ENCODE results near the gene EHF.

The EHF gene

GRCh38 chr11:34610324-34611041, 10.4 kb upstream of the EHF start (continued):
- TF ChIP-seq ZNF37A (tag by site-specific recombination; IDR thresholded peaks at IDR 0.05) (no peak), ZNF76 (tag by site-specific recombination; IDR thresholded peaks at IDR 0.05; ENCODE audit: borderline replicate concordance, low read depth) (no peak), ZNF140 (tag by site-specific recombination; IDR thresholded peaks at IDR 0.05) (no peak)

- Histone ChIP-seq H3K9me3 (ENCODE audit: control insufficient read depth, insufficient read depth, low read depth, low read length) (no peaks in the 10 kb centered on the region), H3K4me1 (ENCODE audit: control insufficient read depth, insufficient read depth, low read length) (no peaks in the 10 kb centered on the region), H3K36me3 (ENCODE audit: control insufficient read depth in 2 of 2, insufficient read depth in 1 of 2, low read length in 2 of 2) (no peaks in the 10 kb centered on the region), H3K4me3 (ENCODE audit: low read depth, low read length) (no peak overlapping the region), H3K27ac (ENCODE audit: extremely low read depth, low read depth, low read length) (no peak overlapping the region)
- no peak for TF ChIP-seq ZNF548 (tag by site-specific recombination; IDR thresholded peaks at IDR 0.05)
- no peak for TF ChIP-seq ZNF76 (tag by site-specific recombination; IDR thresholded peaks at IDR 0.05; ENCODE audit: borderline replicate concordance, low read depth)
- no peak for TF ChIP-seq ZBTB1 (tag by site-specific recombination; IDR thresholded peaks at IDR 0.05)
- no peak for TF ChIP-seq ZNF645 (tag by site-specific recombination; IDR thresholded peaks at IDR 0.05)
- no peak for TF ChIP-seq ZNF433 (tag by site-specific recombination; IDR thresholded peaks at IDR 0.05; ENCODE audit: low read depth)
- ChIA-PET POLR2A (no interaction called here), CTCF (no interaction called here)
Observed at GRCh38 chr11:34613015-34613414, 7.9 kb upstream of the EHF start.

- no peak overlapping the region for H3K4me3 ChIP-seq (ENCODE audit: low read depth, low read length)
- H3K27ac ChIP-seq (ENCODE audit: extremely low read depth, low read depth, low read length) = no peak overlapping the region
- ChIA-PET POLR2A (no interaction called here), CTCF (no interaction called here)
- H3K4me1 ChIP-seq (ENCODE audit: control insufficient read depth, insufficient read depth, low read length) = no peaks in the 10 kb centered on the region
- H3K9me3 ChIP-seq (ENCODE audit: control insufficient read depth, insufficient read depth, low read depth, low read length) = no peaks in the 10 kb centered on the region
- no peaks in the 10 kb centered on the region for H3K36me3 ChIP-seq (ENCODE audit: control insufficient read depth in 2 of 2, insufficient read depth in 1 of 2, low read length in 2 of 2)
- TF ChIP-seq ZBTB8A (tag by site-specific recombination; IDR thresholded peaks at IDR 0.05) (no peak), ZNF16 (tag by site-specific recombination; IDR thresholded peaks at IDR 0.05; ENCODE audit: low read depth) (no peak), ZNF23 (tag by site-specific recombination; IDR thresholded peaks at IDR 0.05; ENCODE audit: borderline replicate concordance) (no peak), KLF8 (tag by site-specific recombination; IDR thresholded peaks at IDR 0.05) (no peak), MYNN (tag by site-specific recombination; IDR thresholded peaks at IDR 0.05; ENCODE audit: borderline replicate concordance) (no peak), BCL11A (tag by site-specific recombination; IDR thresholded peaks at IDR 0.05; ENCODE audit: low read depth) (no peak), KLF7 (tag by site-specific recombination; IDR thresholded peaks at IDR 0.05; ENCODE audit: borderline replicate concordance) (no peak), ZNF132 (tag by site-specific recombination; IDR thresholded peaks at IDR 0.05; ENCODE audit: borderline replicate concordance) (no peak), ZFP69B (tag by site-specific recombination; IDR thresholded peaks at IDR 0.05) (no peak), ZNF658 (tag by site-specific recombination; IDR thresholded peaks at IDR 0.05) (no peak), MZF1 (tag by site-specific recombination; IDR thresholded peaks at IDR 0.05; ENCODE audit: borderline replicate concordance) (no peak), ZNF654 (tag by site-specific recombination; IDR thresholded peaks at IDR 0.05; ENCODE audit: low read depth) (no peak), ZNF311 (tag by site-specific recombination; IDR thresholded peaks at IDR 0.05; ENCODE audit: borderline replicate concordance) (no peak), ZNF426 (tag by site-specific recombination; IDR thresholded peaks at IDR 0.05) (no peak), TSHZ1 (tag by site-specific recombination; IDR thresholded peaks at IDR 0.05; ENCODE audit: borderline replicate concordance) (no peak), ZNF704 (tag by site-specific recombination; IDR thresholded peaks at IDR 0.05) (no peak), ZNF521 (tag by site-specific recombination; IDR thresholded peaks at IDR 0.05) (no peak)
Observed at GRCh38 chr11:34613552-34614056, 7.3 kb upstream of the EHF start.
